C4-2B (cell line): ENCODE results near the gene WDR37.

Source experiments
- ZFX ChIP-seq: fragments of 450-650 bp; IDR thresholded peaks from 2 replicates; pipeline ENCODE4 v1.6.1; 2017
- TF ChIP-seq, protein P1 (sequence below): fragments of 450-650 bp; conservative IDR thresholded peaks from 2 replicates; pipeline ENCODE4 v1.5.1; 2017; ENCODE audit warnings: mild to moderate bottlenecking

DNA sequence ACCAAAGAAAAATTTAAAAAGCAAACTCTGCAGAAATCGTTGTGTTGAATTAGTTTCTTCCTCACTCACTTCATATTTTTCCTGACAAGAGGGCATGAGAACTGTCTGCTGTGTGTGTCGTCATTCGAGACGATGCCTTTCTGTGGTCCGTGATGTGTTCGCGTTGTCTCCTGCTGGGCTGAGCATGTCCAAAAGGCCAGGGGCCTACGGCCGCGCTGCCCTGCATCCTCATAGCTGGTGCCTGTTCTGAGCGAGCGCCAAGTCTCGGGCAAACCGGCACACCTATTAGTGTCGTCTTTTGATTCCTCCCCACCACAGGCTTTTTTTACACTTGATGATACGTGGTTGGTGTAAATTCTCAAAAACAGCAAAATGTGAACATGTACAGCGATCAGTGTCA, 27.4 kb downstream of the WDR37 start:
- TF ChIP-seq, protein P1, sequence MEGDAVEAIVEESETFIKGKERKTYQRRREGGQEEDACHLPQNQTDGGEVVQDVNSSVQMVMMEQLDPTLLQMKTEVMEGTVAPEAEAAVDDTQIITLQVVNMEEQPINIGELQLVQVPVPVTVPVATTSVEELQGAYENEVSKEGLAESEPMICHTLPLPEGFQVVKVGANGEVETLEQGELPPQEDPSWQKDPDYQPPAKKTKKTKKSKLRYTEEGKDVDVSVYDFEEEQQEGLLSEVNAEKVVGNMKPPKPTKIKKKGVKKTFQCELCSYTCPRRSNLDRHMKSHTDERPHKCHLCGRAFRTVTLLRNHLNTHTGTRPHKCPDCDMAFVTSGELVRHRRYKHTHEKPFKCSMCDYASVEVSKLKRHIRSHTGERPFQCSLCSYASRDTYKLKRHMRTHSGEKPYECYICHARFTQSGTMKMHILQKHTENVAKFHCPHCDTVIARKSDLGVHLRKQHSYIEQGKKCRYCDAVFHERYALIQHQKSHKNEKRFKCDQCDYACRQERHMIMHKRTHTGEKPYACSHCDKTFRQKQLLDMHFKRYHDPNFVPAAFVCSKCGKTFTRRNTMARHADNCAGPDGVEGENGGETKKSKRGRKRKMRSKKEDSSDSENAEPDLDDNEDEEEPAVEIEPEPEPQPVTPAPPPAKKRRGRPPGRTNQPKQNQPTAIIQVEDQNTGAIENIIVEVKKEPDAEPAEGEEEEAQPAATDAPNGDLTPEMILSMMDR, result no peak
- TF ChIP-seq ZFX, result no peak
